GM12878 (cell line): ENCODE measurements around the gene FZD10.

Source experiments
- KAT2A ChIP-seq: conservative IDR thresholded peaks from 2 replicates; pipeline ENCODE4 v1.6.1; 2011; ENCODE audit warnings: low read depth, low read length; ENCODE audit not compliant: control insufficient read depth
- KLF5 ChIP-seq: fragments of 450-650 bp; IDR thresholded peaks from 2 replicates; pipeline ENCODE4 v1.6.1; 2014; ENCODE audit warnings: mild to moderate bottlenecking; ENCODE audit not compliant: partially characterized antibody
- NFIC ChIP-seq: IDR thresholded peaks from 2 replicates; pipeline ENCODE4 v1.6.1; 2012; ENCODE audit warnings: low read depth, mild to moderate bottlenecking, inconsistent platforms, low read length, moderate library complexity
- ZBED1 ChIP-seq: IDR thresholded peaks from 2 replicates; pipeline ENCODE4 v1.6.1; 2016; ENCODE audit warnings: borderline replicate concordance
- TF ChIP-seq, protein P1 (sequence below): IDR thresholded peaks from 2 replicates; pipeline ENCODE4 v1.6.1; 2011; ENCODE audit warnings: mild to moderate bottlenecking, low read depth, low read length, moderate library complexity; ENCODE audit not compliant: insufficient replicate concordance

DNA sequence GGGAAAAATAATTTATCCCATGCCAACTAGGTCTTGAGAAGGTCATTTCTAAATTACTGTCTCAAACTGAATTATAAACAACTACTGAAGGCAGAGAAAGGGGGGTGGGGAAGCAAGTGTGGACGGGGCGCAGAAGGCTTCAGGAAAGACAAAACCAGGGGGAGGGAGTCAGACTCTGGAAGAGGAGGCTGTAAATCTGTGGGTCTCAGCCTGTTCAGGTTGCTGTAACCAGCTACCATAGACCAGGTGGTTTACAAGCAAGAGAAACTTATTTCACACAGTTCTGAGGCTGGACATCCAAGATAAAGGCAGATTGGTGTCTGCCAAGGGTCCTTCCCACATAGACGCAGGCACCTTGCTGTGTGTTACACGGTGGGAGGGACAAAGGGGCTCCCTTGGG, 39.9 kb upstream of the FZD10 start:
- TF ChIP-seq NFIC = no peak
- TF ChIP-seq KAT2A = no peak
- no peak for TF ChIP-seq KLF5
- TF ChIP-seq, protein P1, sequence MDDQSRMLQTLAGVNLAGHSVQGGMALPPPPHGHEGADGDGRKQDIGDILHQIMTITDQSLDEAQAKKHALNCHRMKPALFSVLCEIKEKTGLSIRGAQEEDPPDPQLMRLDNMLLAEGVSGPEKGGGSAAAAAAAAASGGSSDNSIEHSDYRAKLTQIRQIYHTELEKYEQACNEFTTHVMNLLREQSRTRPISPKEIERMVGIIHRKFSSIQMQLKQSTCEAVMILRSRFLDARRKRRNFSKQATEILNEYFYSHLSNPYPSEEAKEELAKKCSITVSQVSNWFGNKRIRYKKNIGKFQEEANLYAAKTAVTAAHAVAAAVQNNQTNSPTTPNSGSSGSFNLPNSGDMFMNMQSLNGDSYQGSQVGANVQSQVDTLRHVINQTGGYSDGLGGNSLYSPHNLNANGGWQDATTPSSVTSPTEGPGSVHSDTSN = no peak
- TF ChIP-seq ZBED1 = no peak
